ENCODE measurements around the gene ECSIT.

DNA sequence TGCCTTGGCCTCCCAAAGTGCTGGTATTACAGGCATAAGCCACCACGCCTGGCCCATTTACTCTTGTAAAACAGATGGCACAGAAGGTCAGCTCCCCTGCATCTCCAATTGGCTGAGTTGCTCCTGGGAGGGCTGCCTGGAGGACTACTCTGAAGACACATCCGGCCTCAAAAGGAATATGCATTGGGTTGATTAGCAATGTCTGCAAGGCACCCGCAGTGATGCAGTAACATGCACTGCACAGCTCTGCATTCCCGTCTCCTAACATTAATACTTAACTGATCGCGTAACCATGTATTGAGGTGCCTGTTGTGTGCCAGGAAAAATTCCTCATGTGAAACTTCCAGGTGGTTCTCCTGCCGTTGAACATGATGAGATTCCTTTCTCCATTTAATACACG, 53.1 kb downstream of the ECSIT start:
- TF ChIP-seq CTCF (conservative IDR thresholded peaks at IDR 0.05; ENCODE audit: low read length) = no peak
- TF ChIP-seq EZH2phosphoT487 (IDR thresholded peaks at IDR 0.05; ENCODE audit: borderline replicate concordance) = no peak

All from Loucy (cell line).